ENCODE measurements around the gene UBE2O. TPM values are rescaled to one million over a fixed set of nuclear protein-coding genes. Genes with fewer than 3 reads are reported as not detected.

Gene UBE2O
- total and polyA plus RNA-seq, 7 experiments from 2014 or later: 8.7 to 50.8 (median 39.2) TPM

DNA sequence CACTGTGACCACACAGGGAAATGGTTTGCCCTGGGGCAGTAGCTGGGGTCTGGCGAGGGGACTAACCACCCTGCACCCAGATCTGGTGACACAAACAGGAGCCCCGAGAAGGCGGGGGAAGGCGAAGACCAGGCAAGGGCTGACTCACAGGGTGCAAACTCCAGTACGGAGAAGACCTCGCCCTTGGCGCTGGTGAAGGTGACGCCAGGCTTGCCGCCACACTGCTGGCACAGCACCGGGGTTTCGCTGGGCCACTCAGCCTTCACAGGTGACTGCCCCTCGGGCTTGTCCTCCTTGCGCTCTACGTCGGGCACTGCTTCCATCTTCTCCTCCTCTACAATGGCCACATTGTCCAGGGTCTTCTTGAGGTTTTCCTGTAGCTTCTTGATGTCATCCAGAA is 57.0 kb downstream of the UBE2O start:
- H3K27me3 ChIP-seq (ENCODE audit: control insufficient read depth in 2 of 2, insufficient read depth in 2 of 2, low read length in 2 of 2): no peaks in the 10 kb centered on the region
- no peak overlapping the region for H3K4me3 ChIP-seq (ENCODE audit: low read length)
- Mint-ChIP-seq H3K27ac (no peak overlapping the region), H3K36me3 (peaks cover 9 to 42% (median 15%) of the 10 kb centered on the region in 5 donors), H3K4me3 (no peak overlapping the region), H3K9me3 (no peaks in the 10 kb centered on the region), H3K4me1 (peaks cover 0 to 5% (median 0%) of the 10 kb centered on the region in 7 donors), H3K27me3 (no peaks in the 10 kb centered on the region)
- CTCF ChIA-PET: interaction anchor here (1.0 to 3.8 kb wide), 3 partner anchors 13 to 215 kb away, joined by 3 to 73 read pairs (median 4); no protein-coding TSS in a partner anchor
- POLR2A ChIA-PET: no interaction called here
- no peaks in the 10 kb centered on the region for H3K4me1 ChIP-seq (ENCODE audit: control insufficient read depth in 2 of 2, insufficient read depth in 2 of 2, low read length in 2 of 2)
- H3K36me3 ChIP-seq (ENCODE audit: control insufficient read depth in 2 of 3, insufficient read depth in 3 of 3, low read length in 3 of 3): peaks cover 0 to 79% (median 6%) of the 10 kb centered on the region in 3 experiments
- no peak overlapping the region for H3K27ac ChIP-seq (ENCODE audit: low read depth, low read length)
- DNase-seq (no peak), ATAC-seq (no peak)
- intact Hi-C loops (cut with micrococcal nuclease): no loop called here
- H3K9me3 ChIP-seq (ENCODE audit: control insufficient read depth in 2 of 3, low read length in 3 of 3): no peaks in the 10 kb centered on the region

GRCh38 chr17:76394166-76394565 is 58.8 kb downstream of the UBE2O start:
- Histone ChIP-seq H3K27ac (ENCODE audit: low read depth, low read length) (no peak overlapping the region), H3K27me3 (ENCODE audit: control insufficient read depth in 2 of 2, insufficient read depth in 2 of 2, low read length in 2 of 2) (no peaks in the 10 kb centered on the region), H3K4me1 (ENCODE audit: control insufficient read depth in 2 of 2, insufficient read depth in 2 of 2, low read length in 2 of 2) (no peaks in the 10 kb centered on the region), H3K9me3 (ENCODE audit: control insufficient read depth in 2 of 3, low read length in 3 of 3) (no peaks in the 10 kb centered on the region), H3K4me3 (ENCODE audit: low read length) (no peak overlapping the region), H3K36me3 (ENCODE audit: control insufficient read depth in 2 of 3, insufficient read depth in 3 of 3, low read length in 3 of 3) (peaks cover 0 to 74% (median 6%) of the 10 kb centered on the region in 3 experiments)
- no peaks in the 10 kb centered on the region for H3K27me3 Mint-ChIP-seq
- POLR2A ChIA-PET: no interaction called here
- peak overlapping the region in 3 of 9 donors; percentile 33 to 56 (median 45) for H3K27ac Mint-ChIP-seq
- H3K36me3 Mint-ChIP-seq: peaks cover 7 to 35% (median 13%) of the 10 kb centered on the region in 5 donors
- DNase-seq (no peak), ATAC-seq (no peak)
- no peak overlapping the region for H3K4me3 Mint-ChIP-seq
- H3K9me3 Mint-ChIP-seq: no peaks in the 10 kb centered on the region
- peaks cover 0 to 5% (median 0%) of the 10 kb centered on the region in 7 donors for H3K4me1 Mint-ChIP-seq
- intact Hi-C loops (cut with micrococcal nuclease): no loop called here
- CTCF ChIA-PET: no interaction called here

DNA sequence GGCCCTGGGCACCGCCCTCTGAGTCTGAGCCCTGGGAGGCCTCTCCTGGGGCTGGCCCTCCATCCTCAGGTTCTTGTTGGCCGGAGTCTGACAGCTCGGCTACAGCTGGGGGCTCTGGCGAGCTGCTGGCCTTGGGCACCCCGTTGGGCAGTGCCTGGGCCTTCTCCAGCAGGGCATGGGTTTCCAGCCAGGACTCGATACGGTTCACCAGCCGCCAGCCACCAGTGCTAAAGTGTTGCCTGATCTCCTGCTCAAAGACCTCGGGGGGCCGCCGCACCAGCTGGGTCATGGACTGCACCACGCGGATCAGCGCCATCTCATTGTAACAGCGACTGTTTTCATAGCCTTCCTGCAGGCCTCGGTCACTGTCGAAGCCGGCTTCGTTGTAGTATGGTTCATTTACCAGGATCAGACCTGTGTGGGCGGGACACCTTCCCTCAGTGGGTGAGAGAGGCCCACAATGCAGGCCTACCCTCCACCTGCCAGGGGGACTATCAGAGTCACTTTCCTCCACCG is 61.7 kb downstream of the UBE2O start:
- H3K27me3 Mint-ChIP-seq: no peaks in the 10 kb centered on the region
- H3K36me3 ChIP-seq (ENCODE audit: control insufficient read depth in 2 of 3, insufficient read depth in 3 of 3, low read length in 3 of 3): peaks cover 0 to 49% (median 3%) of the 10 kb centered on the region in 3 experiments
- no peak overlapping the region for H3K27ac ChIP-seq (ENCODE audit: low read depth, low read length)
- peak overlapping the region in 1 of 9 donors; percentile 45 for H3K27ac Mint-ChIP-seq
- peaks cover 0 to 21% (median 3%) of the 10 kb centered on the region in 5 donors for H3K36me3 Mint-ChIP-seq
- no peaks in the 10 kb centered on the region for H3K9me3 Mint-ChIP-seq
- intact Hi-C loops (cut with micrococcal nuclease): no loop called here
- H3K9me3 ChIP-seq (ENCODE audit: control insufficient read depth in 2 of 3, low read length in 3 of 3): no peaks in the 10 kb centered on the region
- CTCF ChIA-PET: interaction anchor here (1.3 kb wide), 1 partner anchor 117 kb away, joined by 3 read pairs; no protein-coding TSS in a partner anchor
- H3K27me3 ChIP-seq (ENCODE audit: control insufficient read depth in 2 of 2, insufficient read depth in 2 of 2, low read length in 2 of 2): no peaks in the 10 kb centered on the region
- POLR2A ChIA-PET: interaction anchor here (0.6 kb wide), 1 partner anchor 611 kb away, joined by 3 read pairs; no protein-coding TSS in a partner anchor
- H3K4me1 ChIP-seq (ENCODE audit: control insufficient read depth in 2 of 2, insufficient read depth in 2 of 2, low read length in 2 of 2): no peaks in the 10 kb centered on the region
- H3K4me3 ChIP-seq (ENCODE audit: low read length): no peak overlapping the region
- H3K4me1 Mint-ChIP-seq: peaks cover 0 to 9% (median 5%) of the 10 kb centered on the region in 7 donors
- DNase-seq: no peak
- H3K4me3 Mint-ChIP-seq: no peak overlapping the region
- ATAC-seq: no peak

DNA sequence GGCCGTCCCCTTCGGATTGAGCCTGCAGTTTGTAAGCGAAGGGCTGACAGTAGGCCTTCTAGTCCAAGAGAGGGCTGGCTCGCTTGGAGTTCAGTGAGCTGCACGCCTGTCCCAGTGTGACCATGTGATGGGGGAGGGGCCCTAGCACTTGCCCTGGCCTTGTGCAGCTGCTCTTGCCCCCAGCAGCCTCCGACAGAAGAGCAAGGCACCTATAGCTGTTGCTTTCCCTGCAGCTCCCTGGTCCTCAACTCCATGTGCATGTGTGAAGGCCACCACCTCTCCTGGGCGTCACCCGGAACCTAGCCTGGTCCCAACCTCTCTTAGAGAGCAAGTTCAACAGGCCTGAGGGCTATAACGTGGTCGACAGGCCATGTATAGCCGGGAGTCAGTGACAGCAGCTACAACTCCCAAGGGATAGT is 62.9 kb downstream of the UBE2O start:
- ChIA-PET POLR2A (interaction anchor here (0.6 kb wide), 1 partner anchor 784 kb away, joined by 3 read pairs; no protein-coding TSS in a partner anchor), CTCF (interaction anchor here (0.6 kb wide), 1 partner anchor 385 kb away, joined by 3 read pairs; no protein-coding TSS in a partner anchor)
- Mint-ChIP-seq H3K4me3 (no peak overlapping the region), H3K27ac (peak overlapping the region in 1 of 9 donors; percentile 76), H3K36me3 (peaks cover 0 to 14% (median 3%) of the 10 kb centered on the region in 5 donors), H3K27me3 (no peaks in the 10 kb centered on the region), H3K9me3 (no peaks in the 10 kb centered on the region), H3K4me1 (peaks cover 0 to 12% (median 6%) of the 10 kb centered on the region in 7 donors)
- Histone ChIP-seq H3K9me3 (ENCODE audit: control insufficient read depth in 2 of 3, low read length in 3 of 3) (no peaks in the 10 kb centered on the region), H3K36me3 (ENCODE audit: control insufficient read depth in 2 of 3, insufficient read depth in 3 of 3, low read length in 3 of 3) (peaks cover 0 to 38% (median 0%) of the 10 kb centered on the region in 3 experiments), H3K27ac (ENCODE audit: low read depth, low read length) (no peak overlapping the region), H3K4me1 (ENCODE audit: control insufficient read depth in 2 of 2, insufficient read depth in 2 of 2, low read length in 2 of 2) (peaks cover 0 to 11% of the 10 kb centered on the region in 2 donors), H3K27me3 (ENCODE audit: control insufficient read depth in 2 of 2, insufficient read depth in 2 of 2, low read length in 2 of 2) (no peaks in the 10 kb centered on the region), H3K4me3 (ENCODE audit: low read length) (no peak overlapping the region)
- intact Hi-C loops (cut with micrococcal nuclease): no loop called here
- ATAC-seq (no peak), DNase-seq (no peak)

DNA sequence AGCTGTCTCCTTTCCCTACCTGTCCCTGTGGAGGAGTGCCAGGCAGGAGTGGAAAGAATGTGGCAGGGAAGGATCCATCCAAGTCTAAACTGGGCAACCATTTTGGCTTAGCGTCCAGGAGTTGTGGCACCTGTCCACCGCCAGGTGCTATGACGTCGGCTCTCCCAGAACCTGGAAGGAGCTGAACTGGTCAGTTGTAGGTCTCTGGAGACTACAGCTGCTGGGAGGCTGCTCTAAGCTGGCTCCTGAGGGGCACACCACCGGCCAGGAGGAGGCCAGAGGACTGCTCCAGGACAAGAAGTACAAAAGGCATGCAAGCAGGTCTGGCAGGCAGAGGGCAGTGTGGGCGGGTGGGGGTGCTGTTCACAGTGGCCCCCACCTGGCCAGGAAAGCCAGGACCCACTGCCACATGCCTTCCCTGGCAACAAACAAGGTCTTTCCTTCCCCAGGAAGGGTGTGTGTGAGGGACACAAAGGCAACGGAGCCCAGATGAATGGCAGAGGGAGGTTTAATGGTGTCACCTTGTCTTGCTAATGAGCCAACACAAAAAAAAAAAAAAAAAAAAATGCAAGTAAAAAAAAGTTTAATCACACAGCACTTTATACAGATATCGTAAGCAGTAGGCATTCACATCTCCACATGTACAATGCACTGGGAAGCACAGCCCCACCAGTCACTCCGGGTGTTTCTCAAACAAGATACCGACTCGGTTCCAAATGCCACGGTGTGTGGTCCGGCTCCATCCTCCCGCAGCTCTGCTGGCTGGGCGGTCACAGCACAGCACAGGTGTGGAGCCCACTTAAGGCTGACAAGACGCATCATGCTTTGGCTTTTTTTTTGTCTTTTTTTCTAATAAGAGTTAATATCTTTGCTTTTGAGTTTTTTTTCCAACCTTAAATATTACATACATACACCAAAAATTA is 63.7 kb downstream of the UBE2O start:
- intact Hi-C loops (cut with micrococcal nuclease): no loop called here
- no peak overlapping the region for H3K4me3 ChIP-seq (ENCODE audit: low read length)
- Mint-ChIP-seq H3K27me3 (no peaks in the 10 kb centered on the region), H3K4me3 (peak overlapping the region in 1 of 10 donors; percentile 26), H3K36me3 (peaks cover 0 to 12% (median 3%) of the 10 kb centered on the region in 5 donors), H3K9me3 (no peaks in the 10 kb centered on the region), H3K27ac (peak overlapping the region in 1 of 9 donors; percentile 31), H3K4me1 (peaks cover 0 to 12% (median 6%) of the 10 kb centered on the region in 7 donors)
- H3K4me1 ChIP-seq (ENCODE audit: control insufficient read depth in 2 of 2, insufficient read depth in 2 of 2, low read length in 2 of 2): peaks cover 0 to 15% of the 10 kb centered on the region in 2 donors
- no peaks in the 10 kb centered on the region for H3K27me3 ChIP-seq (ENCODE audit: control insufficient read depth in 2 of 2, insufficient read depth in 2 of 2, low read length in 2 of 2)
- ATAC-seq (no peak), DNase-seq (no peak)
- H3K9me3 ChIP-seq (ENCODE audit: control insufficient read depth in 2 of 3, low read length in 3 of 3): no peaks in the 10 kb centered on the region
- POLR2A ChIA-PET: interaction anchor here (0.6 kb wide), 1 partner anchor 785 kb away, joined by 3 read pairs; no protein-coding TSS in a partner anchor
- CTCF ChIA-PET: no interaction called here
- peaks cover 0 to 36% (median 0%) of the 10 kb centered on the region in 3 experiments for H3K36me3 ChIP-seq (ENCODE audit: control insufficient read depth in 2 of 3, insufficient read depth in 3 of 3, low read length in 3 of 3)
- no peak overlapping the region for H3K27ac ChIP-seq (ENCODE audit: low read depth, low read length)

- Mint-ChIP-seq H3K4me1 (peaks cover 4 to 17% (median 10%) of the 10 kb centered on the region in 7 donors), H3K9me3 (peaks cover 0 to 1% (median 0%) of the 10 kb centered on the region in 11 donors), H3K27ac (peak overlapping the region in 2 of 9 donors; percentile 25 to 77), H3K4me3 (peak overlapping the region in 3 of 10 donors; percentile 21 to 93 (median 75)), H3K36me3 (peaks cover 0 to 7% (median 0%) of the 10 kb centered on the region in 5 donors), H3K27me3 (no peaks in the 10 kb centered on the region)
- no peaks in the 10 kb centered on the region for H3K9me3 ChIP-seq (ENCODE audit: control insufficient read depth in 2 of 3, low read length in 3 of 3)
- H3K36me3 ChIP-seq (ENCODE audit: control insufficient read depth in 2 of 3, insufficient read depth in 3 of 3, low read length in 3 of 3): peaks cover 0 to 25% (median 0%) of the 10 kb centered on the region in 3 experiments
- no peak overlapping the region for H3K4me3 ChIP-seq (ENCODE audit: low read length)
- DNase-seq (no peak), ATAC-seq (no peak)
- no peaks in the 10 kb centered on the region for H3K27me3 ChIP-seq (ENCODE audit: control insufficient read depth in 2 of 2, insufficient read depth in 2 of 2, low read length in 2 of 2)
- POLR2A ChIA-PET: interaction anchor here (0.6 to 1.4 kb wide), 2 partner anchors 11 to 121 kb away, joined by 3 to 4 read pairs; no protein-coding TSS in a partner anchor
- intact Hi-C loops (cut with micrococcal nuclease): no loop called here
- no peak overlapping the region for H3K27ac ChIP-seq (ENCODE audit: low read depth, low read length)
- CTCF ChIA-PET: interaction anchor here (0.6 to 3.1 kb wide), 3 partner anchors 10 to 459 kb away, joined by 3 to 18 read pairs (median 3); no protein-coding TSS in a partner anchor
- peaks cover 0 to 15% of the 10 kb centered on the region in 2 donors for H3K4me1 ChIP-seq (ENCODE audit: control insufficient read depth in 2 of 2, insufficient read depth in 2 of 2, low read length in 2 of 2)
Measured at GRCh38 chr17:76386966-76387765, 65.8 kb downstream of the UBE2O start.

Measured in naive thymus-derived CD4-positive, alpha-beta T cell (primary cell).